HCT116 (cell line): ENCODE measurements around the gene CSF2RB. TPM values are rescaled to one million over a fixed set of nuclear protein-coding genes. Genes with fewer than 3 reads are reported as not detected.

Experiments
- ATAC-seq: fragments of 200-7000 bp; cut with Tn5 transposase; 2 replicates; pipeline ENCODE4 v1.9.1; 2020; ENCODE audit warnings: mild to moderate bottlenecking, moderate library complexity
- BruUV-seq: library from RNA; stranded (reverse); fragments of 400-500 nt; replicated peaks from 2 replicates; lab custom pipeline; 2021; lab: Mats Ljungman, UMichigan
- CTCF ChIA-PET: fragments of 300-600 bp; sonication (Branson Sonifier 250); formaldehyde crosslinking; loops from one replicate; lab custom pipeline; 2021; ENCODE audit warnings: antibody characterized with exemption; lab: Charles Lee
- POLR2A ChIA-PET: fragments of 300-600, 350-600 bp; sonication (Branson Sonifier 250); formaldehyde crosslinking; loops from one replicate; lab custom pipeline; 2021; ENCODE audit warnings: antibody characterized with exemption; lab: Charles Lee
- RAD21 ChIA-PET, 2 experiments: fragments of 300-600 bp; sonication (Branson Sonifier 250); formaldehyde crosslinking; loops; one replicate each; lab custom pipeline; 2023; ENCODE audit warnings: low total read pairs in 2 of 2; ENCODE audit not compliant: uncharacterized antibody in 2 of 2, unreplicated experiment in 2 of 2, low non-redundant PET in 1 of 2; lab: Charles Lee
- DNase-seq: peaks from one replicate; pipeline ENCODE4 v3.0.0-alpha.2; 2010; ENCODE audit warnings: low read depth, low spot score
- H2AFZ ChIP-seq: fragments of 200-600 bp; shearing (Covaris generic), sonication (generic); 2 replicates; pipeline ENCODE4 v1.6.1; 2017; ENCODE audit warnings: low read depth, mixed run types, mixed read lengths, antibody characterized with exemption, low read length; ENCODE audit not compliant: poor library complexity, severe bottlenecking
- H3K27ac ChIP-seq: 2 replicates; pipeline ENCODE4 v1.5.1; 2012; ENCODE audit warnings: low read depth, low read length
- H3K27me3 ChIP-seq: fragments of 200-600 bp; sonication (generic); 2 replicates; pipeline ENCODE4 v1.6.1; 2016; ENCODE audit warnings: mixed run types, low read length, mixed read lengths; ENCODE audit not compliant: insufficient read depth
- H3K36me3 ChIP-seq, 2 experiments: fragments of 200-500 bp in 1 of 2; fragments of 200-600 bp in 1 of 2; sonication (Bioruptor generic) in 1 of 2; sonication (generic) in 1 of 2; 2 replicates each; pipeline versions ENCODE4 v1.5.1 to v1.6.1; 2014 to 2016; ENCODE audit warnings: low read length in 2 of 2, inconsistent platforms in 1 of 2, mixed read lengths in 1 of 2, mixed run types in 1 of 2; ENCODE audit not compliant: insufficient read depth in 2 of 2, control insufficient read depth in 1 of 2
- H3K4me1 ChIP-seq, 2 experiments: fragments of 200-600 bp in 1 of 2; sonication (generic) in 1 of 2; 2 replicates each; pipeline versions ENCODE4 v1.5.1 to v1.6.1; 2012 to 2017; ENCODE audit warnings: low read length in 2 of 2, inconsistent platforms in 1 of 2, mild to moderate bottlenecking in 1 of 2, mixed read lengths in 1 of 2, mixed run types in 1 of 2, moderate library complexity in 1 of 2; ENCODE audit not compliant: insufficient read depth in 2 of 2, control insufficient read depth in 1 of 2
- H3K4me2 ChIP-seq: fragments of 200-600 bp; sonication (generic); 2 replicates; pipeline ENCODE4 v1.6.1; 2017; ENCODE audit warnings: mixed run types, low read length, mixed read lengths
- H3K4me3 ChIP-seq, 2 experiments: fragments of 200-600 bp in 1 of 2; sonication (generic) in 1 of 2; replicated peaks in 1 of 2; 2 replicates each; pipeline ENCODE4 v1.5.1; 2011 to 2016; ENCODE audit warnings: low read length in 2 of 2, control low read depth in 1 of 2, low read depth in 1 of 2, mild to moderate bottlenecking in 1 of 2, mixed read lengths in 1 of 2, mixed run types in 1 of 2
- H3K79me2 ChIP-seq: fragments of 200-600 bp; sonication (generic); 2 replicates; pipeline ENCODE4 v1.6.1; 2017; ENCODE audit warnings: mild to moderate bottlenecking, mixed run types, low read length, moderate library complexity, mixed read lengths; ENCODE audit not compliant: insufficient read depth
- H3K9ac ChIP-seq: fragments of 200-600 bp; sonication (generic); 2 replicates; pipeline ENCODE4 v1.6.1; 2016; ENCODE audit warnings: low read length, mixed read lengths
- H3K9me2 ChIP-seq: fragments of 200-600 bp; sonication (generic), shearing (Covaris generic); 2 replicates; pipeline ENCODE4 v1.6.1; 2017; ENCODE audit warnings: mixed run types, mild to moderate bottlenecking, moderate library complexity; ENCODE audit not compliant: insufficient read depth
- H3K9me3 ChIP-seq, 2 experiments: fragments of 200-500 bp in 1 of 2; fragments of 200-600 bp in 1 of 2; sonication (Bioruptor generic) in 1 of 2; sonication (generic) in 1 of 2; 2 replicates each; pipeline ENCODE4 v1.6.1; 2014 to 2017; ENCODE audit warnings: low read length in 2 of 2, mixed read lengths in 2 of 2, inconsistent platforms in 1 of 2, low read depth in 1 of 2, mild to moderate bottlenecking in 1 of 2, mixed run types in 1 of 2, moderate library complexity in 1 of 2; ENCODE audit not compliant: control insufficient read depth in 1 of 2, insufficient read depth in 1 of 2
- H4K20me1 ChIP-seq: fragments of 200-600 bp; sonication (generic), shearing (Covaris generic); 2 replicates; pipeline ENCODE4 v1.6.1; 2017; ENCODE audit warnings: mixed run types, mild to moderate bottlenecking, moderate library complexity; ENCODE audit not compliant: insufficient read depth
- EGR1 ChIP-seq: IDR thresholded peaks from 2 replicates; pipeline ENCODE4 v1.6.1; 2012; ENCODE audit warnings: low read depth
- EZH2 ChIP-seq: fragments of 200-600 bp; sonication (generic); IDR thresholded peaks from 2 replicates; pipeline ENCODE4 v1.6.1; 2017; ENCODE audit warnings: antibody characterized with exemption, mixed run types
- FOSL1 ChIP-seq: IDR thresholded peaks from 2 replicates; pipeline ENCODE4 v1.6.1; 2012; ENCODE audit warnings: low read depth
- JUND ChIP-seq: IDR thresholded peaks from 2 replicates; pipeline ENCODE4 v1.6.1; 2012
- POLR2AphosphoS5 ChIP-seq: IDR thresholded peaks from 2 replicates; pipeline ENCODE4 v1.6.1; 2011; ENCODE audit warnings: mild to moderate bottlenecking, low read depth, low read length, moderate library complexity
- SRF ChIP-seq: IDR thresholded peaks from 2 replicates; pipeline ENCODE4 v1.6.1; 2012; ENCODE audit warnings: low read depth
- ZBTB33 ChIP-seq: IDR thresholded peaks from 2 replicates; pipeline ENCODE4 v1.6.1; 2011; ENCODE audit warnings: mild to moderate bottlenecking, low read length, moderate library complexity; ENCODE audit not compliant: insufficient replicate concordance; ENCODE audit errors: extremely low read depth
- intact Hi-C: fragments of 100-400 bp; cut with micrococcal nuclease; formaldehyde crosslinking; loops from 2 replicates; pipeline ENCODE4 v1.10.0; 2022
- total RNA-seq: library from RNA; stranded (reverse); gene quantifications from one replicate; pipeline ENCODE4 v1.2.1, GENCODE V29; 2021; ENCODE audit not compliant: unreplicated experiment

Gene CSF2RB
- total RNA-seq, 1 experiment from 2014 or later = 0.10 TPM

GRCh38 chr22:36958366-36958765 lies 44.9 kb downstream of the CSF2RB start:
- Histone ChIP-seq H2AFZ (no peak overlapping the region), H3K36me3 (peaks cover 3 to 8% of the 10 kb centered on the region in 2 experiments; a peak in 2 of 4 replicates), H3K4me3 (no peak overlapping the region), H3K9ac (no peak overlapping the region)
- TF ChIP-seq SRF = no peak
- no peak for TF ChIP-seq EGR1
- TF ChIP-seq EZH2 = no peak
- no peak for TF ChIP-seq FOSL1
- TF ChIP-seq, all 23 proteins: peak for 0
- RAD21 ChIA-PET = no interaction called here
- POLR2A ChIA-PET = no interaction called here
- Histone ChIP-seq H3K27me3 (no peaks in the 10 kb centered on the region), H3K9me2 (no peaks in the 10 kb centered on the region), H3K9me3 (no peaks in the 10 kb centered on the region), H4K20me1 (no peaks in the 10 kb centered on the region), H3K4me2 (no peak overlapping the region), H3K4me1 (peaks cover 0 to 4% of the 10 kb centered on the region in 2 experiments; a peak in 2 of 4 replicates), H3K79me2 (no peaks in the 10 kb centered on the region), H3K27ac (no peak overlapping the region)
- intact Hi-C loops = no loop called here
- CTCF ChIA-PET = no interaction called here
- DNase-seq = no peak
- BruUV-seq = no TSS peak
- no peak for ATAC-seq

- ChIA-PET CTCF (interaction anchor here (0.9 kb wide), 1 partner anchor 16 kb away, joined by 3 read pairs; no protein-coding TSS in a partner anchor), POLR2A (no interaction called here), RAD21 (no interaction called here)
- no TSS peak for BruUV-seq
- Histone ChIP-seq H3K27ac (no peak overlapping the region), H3K36me3 (peaks cover 0 to 8% of the 10 kb centered on the region in 2 experiments; a peak in 1 of 4 replicates), H3K9me2 (no peaks in the 10 kb centered on the region), H3K79me2 (no peaks in the 10 kb centered on the region), H3K4me3 (no peak overlapping the region), H2AFZ (no peak overlapping the region), H3K9me3 (no peaks in the 10 kb centered on the region), H3K9ac (no peak overlapping the region), H3K4me1 (peaks cover 5 to 17% of the 10 kb centered on the region in 2 experiments), H3K27me3 (no peaks in the 10 kb centered on the region), H3K4me2 (no peak overlapping the region), H4K20me1 (no peaks in the 10 kb centered on the region)
- intact Hi-C loops = no loop called here
- ATAC-seq (no peak), DNase-seq (no peak)
- no peak for TF ChIP-seq ZBTB33
- TF ChIP-seq SRF = no peak
- no peak for TF ChIP-seq FOSL1
- no peak for TF ChIP-seq POLR2AphosphoS5
- no peak for TF ChIP-seq EZH2
- TF ChIP-seq JUND = no peak
These were observed 48.2 kb downstream of the CSF2RB start for GRCh38 chr22:36961626-36962025.
